Neutrophil (primary cell): Measurements from ENCODE around the gene NXPH4.

Source experiments
- H3K27ac ChIP-seq: fragments of 200-600 bp; sonication (generic); 2 replicates; pipeline ENCODE4 v1.5.1; 2016; ENCODE audit warnings: mild to moderate bottlenecking, moderate library complexity
- H3K27me3 ChIP-seq: fragments of 200-600 bp; sonication (generic); 2 replicates; pipeline ENCODE4 v1.6.0; 2016; ENCODE audit warnings: mild to moderate bottlenecking
- H3K36me3 ChIP-seq: fragments of 200-600 bp; sonication (generic); 2 replicates; pipeline ENCODE4 v1.5.1; 2017
- H3K4me1 ChIP-seq, 2 experiments: fragments of 200-600 bp in 1 of 2; sonication (generic) in 1 of 2; 1 replicate in 1 of 2; 2 replicates in 1 of 2; pipeline versions ENCODE4 v1.5.1 to v1.6.1; 2013 to 2016; ENCODE audit warnings: low read depth in 1 of 2, low read length in 1 of 2, mild to moderate bottlenecking in 1 of 2, moderate library complexity in 1 of 2; ENCODE audit not compliant: control insufficient read depth in 1 of 2, insufficient read depth in 1 of 2
- H3K4me3 ChIP-seq, 2 experiments: fragments of 200-600 bp in 1 of 2; sonication (generic) in 1 of 2; 1 replicate in 1 of 2; 2 replicates in 1 of 2; pipeline ENCODE4 v1.5.1; 2013 to 2016; ENCODE audit warnings: low read depth in 1 of 2, low read length in 1 of 2, mild to moderate bottlenecking in 1 of 2, moderate library complexity in 1 of 2
- H3K9me3 ChIP-seq: fragments of 200-600 bp; sonication (generic); 2 replicates; pipeline ENCODE4 v1.5.1; 2016
- TF ChIP-seq, protein P1 (sequence below): fragments of 200-600 bp; sonication (generic); IDR thresholded peaks from 2 replicates; pipeline ENCODE4 v1.5.1; 2016; ENCODE audit warnings: antibody characterized with exemption

The NXPH4 gene

DNA sequence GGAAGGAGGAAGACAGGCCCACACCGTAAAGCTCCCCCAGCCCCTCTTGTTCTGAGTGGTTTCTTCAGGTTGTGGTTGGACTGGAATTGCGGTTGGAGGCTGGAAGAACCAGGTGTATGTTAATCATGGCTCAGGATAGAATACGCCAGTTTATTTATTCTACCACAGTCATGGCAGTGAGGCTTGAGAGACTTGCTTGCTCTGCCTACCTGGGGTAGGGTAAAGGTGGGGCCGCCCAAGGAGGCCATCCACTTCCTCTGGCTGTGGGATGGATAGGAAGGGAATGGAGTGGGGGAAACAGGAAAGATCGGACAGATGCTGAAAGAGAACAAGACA, 21.0 kb downstream of the NXPH4 start:
- H3K4me1 ChIP-seq = peaks cover 41 to 54% of the 10 kb centered on the region in 2 experiments
- no peaks in the 10 kb centered on the region for H3K9me3 ChIP-seq
- H3K27me3 ChIP-seq = peaks cover 79% of the 10 kb centered on the region
- no peak overlapping the region for H3K4me3 ChIP-seq
- H3K36me3 ChIP-seq = peaks cover 17% of the 10 kb centered on the region
- TF ChIP-seq, protein P1, sequence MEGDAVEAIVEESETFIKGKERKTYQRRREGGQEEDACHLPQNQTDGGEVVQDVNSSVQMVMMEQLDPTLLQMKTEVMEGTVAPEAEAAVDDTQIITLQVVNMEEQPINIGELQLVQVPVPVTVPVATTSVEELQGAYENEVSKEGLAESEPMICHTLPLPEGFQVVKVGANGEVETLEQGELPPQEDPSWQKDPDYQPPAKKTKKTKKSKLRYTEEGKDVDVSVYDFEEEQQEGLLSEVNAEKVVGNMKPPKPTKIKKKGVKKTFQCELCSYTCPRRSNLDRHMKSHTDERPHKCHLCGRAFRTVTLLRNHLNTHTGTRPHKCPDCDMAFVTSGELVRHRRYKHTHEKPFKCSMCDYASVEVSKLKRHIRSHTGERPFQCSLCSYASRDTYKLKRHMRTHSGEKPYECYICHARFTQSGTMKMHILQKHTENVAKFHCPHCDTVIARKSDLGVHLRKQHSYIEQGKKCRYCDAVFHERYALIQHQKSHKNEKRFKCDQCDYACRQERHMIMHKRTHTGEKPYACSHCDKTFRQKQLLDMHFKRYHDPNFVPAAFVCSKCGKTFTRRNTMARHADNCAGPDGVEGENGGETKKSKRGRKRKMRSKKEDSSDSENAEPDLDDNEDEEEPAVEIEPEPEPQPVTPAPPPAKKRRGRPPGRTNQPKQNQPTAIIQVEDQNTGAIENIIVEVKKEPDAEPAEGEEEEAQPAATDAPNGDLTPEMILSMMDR = no peak
- no peak overlapping the region for H3K27ac ChIP-seq

DNA sequence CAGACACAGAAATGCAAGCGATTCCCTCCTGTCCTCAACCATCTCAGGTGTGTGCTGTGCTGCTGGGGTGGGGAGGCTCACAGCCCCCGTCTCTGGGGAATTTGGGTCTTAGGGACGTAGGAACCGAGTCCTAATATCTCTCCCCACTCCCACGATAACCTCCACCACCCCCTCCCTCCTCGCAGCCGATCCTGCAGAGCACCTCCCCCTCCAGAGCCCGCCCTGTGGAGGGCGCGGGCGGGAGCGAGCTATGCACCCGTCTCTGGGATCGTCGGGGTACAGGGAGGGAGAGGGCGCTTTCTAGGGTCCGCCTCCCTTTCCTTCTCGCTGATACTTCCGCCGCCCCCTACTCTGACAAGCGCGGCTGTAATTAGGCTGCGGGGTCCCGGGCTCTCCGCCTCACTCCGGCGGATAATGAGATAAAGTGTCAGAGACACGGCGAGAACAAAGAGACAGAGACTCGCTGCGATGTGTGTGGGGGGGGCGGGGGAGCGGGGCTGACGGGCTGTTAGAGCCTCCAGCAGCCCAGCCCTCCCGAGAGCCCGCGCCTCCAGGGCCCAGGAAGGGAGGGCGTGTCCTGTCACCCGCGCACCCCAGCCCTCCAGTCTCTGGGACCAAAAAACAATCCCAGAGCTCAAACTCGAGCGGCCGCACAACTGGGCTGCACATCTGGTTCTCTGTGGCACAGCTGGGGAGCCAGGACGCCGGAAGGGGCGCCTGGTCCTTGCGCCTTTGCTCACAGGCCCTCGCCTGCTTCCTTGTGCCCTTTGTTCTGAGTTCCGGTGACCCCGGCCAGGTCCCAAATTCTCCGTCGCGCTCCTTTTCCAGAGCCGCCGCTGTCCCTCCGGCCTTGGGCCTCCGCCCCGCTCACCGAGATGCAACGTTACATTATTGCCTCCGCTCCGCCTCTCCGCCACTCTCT, 21.6 kb downstream of the NXPH4 start:
- Histone ChIP-seq H3K36me3 (peaks cover 11% of the 10 kb centered on the region), H3K27ac (no peak overlapping the region), H3K9me3 (no peaks in the 10 kb centered on the region), H3K27me3 (peaks cover 86% of the 10 kb centered on the region), H3K4me3 (peak overlapping the region; percentile 54 to 65), H3K4me1 (peaks cover 47 to 60% of the 10 kb centered on the region in 2 experiments)
- TF ChIP-seq, protein P1 = no peak

DNA sequence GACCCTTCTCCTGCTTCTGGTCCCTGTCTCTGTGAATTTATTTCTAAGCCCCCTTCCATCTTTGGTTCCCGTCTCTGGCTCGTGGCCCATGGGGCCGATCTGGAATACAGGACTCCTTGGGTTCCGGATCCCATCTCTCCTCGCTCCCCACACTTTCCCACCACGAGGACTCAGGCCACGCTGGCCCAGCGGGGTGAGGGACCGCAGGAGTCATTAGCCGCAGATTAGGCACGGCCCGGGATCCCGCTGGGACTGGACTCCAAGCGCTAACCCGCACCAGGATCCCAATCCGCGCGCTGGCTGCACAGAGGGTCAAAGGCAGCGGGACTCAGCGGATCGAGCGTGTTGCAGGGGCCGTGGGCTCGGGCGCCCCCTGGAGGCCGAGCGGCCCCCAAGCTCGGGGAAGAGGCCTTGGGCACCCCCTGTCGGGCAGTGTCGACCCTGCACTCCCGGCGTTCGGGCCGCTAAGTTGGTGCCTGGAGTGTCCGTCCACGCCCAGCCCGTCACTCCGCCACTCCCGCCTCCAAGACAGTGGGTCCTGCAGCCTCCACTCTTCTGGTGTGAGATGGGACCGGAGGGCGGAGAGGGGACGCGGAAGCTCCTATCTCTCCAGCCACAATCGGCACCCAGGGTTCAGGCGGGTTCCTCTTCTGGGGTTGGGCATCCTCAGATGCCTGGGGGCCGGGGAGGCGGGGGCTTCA, 22.4 kb downstream of the NXPH4 start:
- peaks cover 2% of the 10 kb centered on the region for H3K36me3 ChIP-seq
- TF ChIP-seq, protein P1 = peak; percentile 99
- peak overlapping the region; percentile 54 to 65 for H3K4me3 ChIP-seq
- peaks cover 53 to 68% of the 10 kb centered on the region in 2 experiments for H3K4me1 ChIP-seq
- no peaks in the 10 kb centered on the region for H3K9me3 ChIP-seq
- H3K27me3 ChIP-seq = peaks cover 94% of the 10 kb centered on the region
- H3K27ac ChIP-seq = peak overlapping the region; percentile 8

DNA sequence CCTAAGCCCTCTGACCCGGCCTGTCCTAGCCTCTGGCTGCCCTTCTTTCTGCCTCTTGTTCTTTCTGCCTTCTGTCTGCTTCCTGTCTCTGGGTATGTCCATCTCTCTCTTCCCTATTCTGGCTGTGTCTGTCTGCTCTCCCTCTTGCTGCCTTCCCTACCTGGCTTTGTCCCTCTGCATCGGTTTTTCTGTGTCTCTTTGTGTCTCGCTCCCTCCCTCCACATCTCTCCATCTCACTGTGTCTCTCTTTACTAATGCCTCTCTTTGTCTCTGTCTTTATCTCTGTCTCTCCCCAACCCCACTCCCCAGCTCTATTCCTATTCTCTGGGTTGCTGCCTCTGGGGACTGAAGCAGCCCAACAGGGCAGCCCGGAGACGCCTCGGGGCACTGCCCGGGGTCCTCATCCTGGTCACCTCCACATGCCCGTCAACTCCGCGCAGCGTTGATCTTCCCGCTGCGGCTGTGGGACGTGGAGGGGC, 23.0 kb downstream of the NXPH4 start:
- H3K27ac ChIP-seq = no peak overlapping the region
- H3K4me1 ChIP-seq = peaks cover 53 to 69% of the 10 kb centered on the region in 2 experiments
- TF ChIP-seq, protein P1 = no peak
- peak overlapping the region; percentile 54 to 66 for H3K4me3 ChIP-seq
- H3K27me3 ChIP-seq = peaks cover 100% of the 10 kb centered on the region
- H3K9me3 ChIP-seq = no peaks in the 10 kb centered on the region
- no peaks in the 10 kb centered on the region for H3K36me3 ChIP-seq

DNA sequence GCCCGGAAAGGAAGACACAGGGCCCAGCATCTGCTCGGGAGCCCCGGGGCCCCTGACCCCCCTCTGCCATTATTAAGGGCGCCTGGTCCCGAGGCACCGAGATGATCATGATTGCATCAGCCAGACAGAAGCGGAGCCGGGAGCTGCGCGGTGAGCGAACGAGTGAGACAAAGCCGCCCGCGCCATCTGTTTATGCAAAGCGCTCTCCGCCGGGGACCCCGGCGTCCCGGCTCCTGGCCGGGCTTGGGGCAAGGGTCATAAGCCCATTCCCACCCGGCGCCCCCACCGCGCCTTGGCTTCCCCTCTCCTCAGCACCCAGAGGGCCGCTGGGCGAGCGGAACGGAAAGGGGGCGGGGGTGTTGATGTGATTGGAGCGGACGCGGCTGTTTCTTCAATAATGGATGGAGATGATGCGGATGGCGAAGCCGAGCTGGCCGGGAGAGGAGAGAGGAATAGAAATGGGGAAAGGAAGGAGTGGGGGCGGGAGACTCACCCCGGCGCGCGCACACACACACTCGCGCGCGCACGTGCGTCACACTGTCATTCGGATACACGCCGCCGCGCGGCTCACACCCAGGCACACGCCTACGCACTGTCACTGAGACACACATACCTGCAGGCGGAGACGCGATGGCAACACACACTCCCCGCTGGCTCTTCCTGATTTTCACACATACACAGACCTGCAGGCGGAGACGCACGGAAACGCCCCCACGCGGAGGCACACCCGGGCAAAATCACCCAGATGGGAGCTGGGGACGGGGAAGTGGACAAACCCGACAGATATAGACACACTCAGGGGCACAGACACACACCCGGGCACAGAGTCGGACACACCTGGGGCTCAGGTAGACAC, 23.7 kb downstream of the NXPH4 start:
- Histone ChIP-seq H3K36me3 (no peaks in the 10 kb centered on the region), H3K4me3 (peak overlapping the region; percentile 54 to 66), H3K9me3 (no peaks in the 10 kb centered on the region), H3K27ac (no peak overlapping the region), H3K27me3 (peaks cover 96% of the 10 kb centered on the region), H3K4me1 (peaks cover 53 to 69% of the 10 kb centered on the region in 2 experiments)
- TF ChIP-seq, protein P1 = peak; percentile 30
